GM10266 (cell line): ENCODE measurements around the gene INTS13.

Experiments
- DNase-seq: peaks from one replicate; pipeline ENCODE4 v3.0.0; 2012; ENCODE audit errors: extremely low spot score
- CTCF ChIP-seq: IDR thresholded peaks from 2 replicates; pipeline ENCODE4 v1.5.1; 2012; ENCODE audit warnings: mild to moderate bottlenecking, low read depth; ENCODE audit not compliant: control insufficient read depth, insufficient read depth; ENCODE audit errors: missing control alignments

The INTS13 gene

GRCh38 chr12:26857465-26858176, 80.2 kb downstream of the INTS13 start:
- no peak for TF ChIP-seq CTCF
- DNase-seq: no peak

GRCh38 chr12:26855337-26855736, 82.4 kb downstream of the INTS13 start:
- no peak for DNase-seq
- no peak for TF ChIP-seq CTCF
